ENCODE data around the gene IL17F. TPM values are rescaled to one million over a fixed set of nuclear protein-coding genes. Genes with fewer than 3 reads are reported as not detected.

The IL17F gene
- total and polyA plus RNA-seq, 2 of the 8 experiments (the other 6 are each of a cell fraction or from before 2014, with no cell fraction given) = 0.08 TPM; not detected in 1

- TF ChIP-seq SP2 (IDR thresholded peaks at IDR 0.05; ENCODE audit: low read length) = no peak
Measured at GRCh38 chr6:52190409-52190808, 53.9 kb downstream of the IL17F start (continued).
